Nephron (organoid): ENCODE data around the gene OBSL1.

Experiments used
- H3K27ac Mint-ChIP-seq, 3 experiments: 2 replicates each; pipeline ENCODE4 v1.8.0; 2020; ENCODE audit warnings: mixed read lengths in 3 of 3, mild to moderate bottlenecking in 2 of 3, moderate library complexity in 1 of 3
- H3K27me3 Mint-ChIP-seq: 2 replicates; pipeline ENCODE4 v1.8.0; 2021; ENCODE audit warnings: low read depth, mild to moderate bottlenecking, moderate library complexity, mixed read lengths
- H3K36me3 Mint-ChIP-seq: 2 replicates; pipeline ENCODE4 v1.8.0; 2020; ENCODE audit warnings: low read depth, mixed read lengths
- H3K4me1 Mint-ChIP-seq: 2 replicates; pipeline ENCODE4 v1.8.0; 2020; ENCODE audit warnings: mixed read lengths
- H3K4me3 Mint-ChIP-seq, 3 experiments: 2 replicates each; pipeline ENCODE4 v1.8.0; 2020; ENCODE audit warnings: mild to moderate bottlenecking in 3 of 3, mixed read lengths in 3 of 3, moderate library complexity in 2 of 3
- H3K9me3 Mint-ChIP-seq: 2 replicates; pipeline ENCODE4 v1.8.0; 2020; ENCODE audit warnings: mixed read lengths
- CTCF ChIP-seq, 3 experiments: fragments of 200-600 bp; sonication (generic); IDR thresholded peaks; one replicate each; pipeline ENCODE4 v1.5.0; 2021; ENCODE audit warnings: antibody characterized with exemption in 3 of 3; ENCODE audit not compliant: unreplicated experiment in 3 of 3

The OBSL1 gene

GRCh38 chr2:219548990-219549389 lies 22.3 kb downstream of the OBSL1 start:
- peaks cover 26% of the 10 kb centered on the region for H3K4me1 Mint-ChIP-seq
- peaks cover 11% of the 10 kb centered on the region for H3K36me3 Mint-ChIP-seq
- H3K4me3 Mint-ChIP-seq: peak overlapping the region in 2 of 3 experiments; percentile 3 to 40
- H3K27me3 Mint-ChIP-seq: peaks cover 28% of the 10 kb centered on the region
- H3K9me3 Mint-ChIP-seq: no peaks in the 10 kb centered on the region
- H3K27ac Mint-ChIP-seq: no peak overlapping the region
- no peak for TF ChIP-seq CTCF (IDR thresholded peaks at IDR 0.05; ENCODE audit: unreplicated experiment in 3 of 3)

- Mint-ChIP-seq H3K27me3 (peaks cover 21% of the 10 kb centered on the region), H3K9me3 (no peaks in the 10 kb centered on the region), H3K4me1 (peaks cover 30% of the 10 kb centered on the region), H3K36me3 (peaks cover 10% of the 10 kb centered on the region), H3K4me3 (no peak overlapping the region), H3K27ac (no peak overlapping the region)
- TF ChIP-seq CTCF (IDR thresholded peaks at IDR 0.05; ENCODE audit: unreplicated experiment in 3 of 3): no peak
Observed at GRCh38 chr2:219547621-219548020, 23.7 kb downstream of the OBSL1 start.

GRCh38 chr2:219545943-219546352 lies 25.4 kb downstream of the OBSL1 start:
- peak overlapping the region in 1 of 3 experiments; percentile 1 for H3K27ac Mint-ChIP-seq
- no peak for TF ChIP-seq CTCF (IDR thresholded peaks at IDR 0.05; ENCODE audit: unreplicated experiment in 3 of 3)
- H3K4me3 Mint-ChIP-seq: peak overlapping the region; percentile 43 to 66 (median 63)
- peaks cover 37% of the 10 kb centered on the region for H3K4me1 Mint-ChIP-seq
- no peaks in the 10 kb centered on the region for H3K9me3 Mint-ChIP-seq
- H3K36me3 Mint-ChIP-seq: peaks cover 15% of the 10 kb centered on the region
- H3K27me3 Mint-ChIP-seq: peaks cover 18% of the 10 kb centered on the region

- Mint-ChIP-seq H3K4me1 (peaks cover 36% of the 10 kb centered on the region), H3K27ac (no peak overlapping the region), H3K4me3 (peak overlapping the region; percentile 87 to 90 (median 88)), H3K27me3 (peaks cover 16% of the 10 kb centered on the region), H3K9me3 (no peaks in the 10 kb centered on the region), H3K36me3 (peaks cover 18% of the 10 kb centered on the region)
- TF ChIP-seq CTCF (IDR thresholded peaks at IDR 0.05; ENCODE audit: unreplicated experiment in 3 of 3): no peak
Observed at GRCh38 chr2:219545295-219545942, 25.9 kb downstream of the OBSL1 start.

- Mint-ChIP-seq H3K27ac (peak overlapping the region in 2 of 3 experiments; percentile 28 to 77), H3K36me3 (peaks cover 18% of the 10 kb centered on the region), H3K4me1 (peaks cover 36% of the 10 kb centered on the region), H3K27me3 (peaks cover 16% of the 10 kb centered on the region), H3K4me3 (peak overlapping the region; percentile 87 to 90 (median 88)), H3K9me3 (no peaks in the 10 kb centered on the region)
- no peak for TF ChIP-seq CTCF (IDR thresholded peaks at IDR 0.05; ENCODE audit: unreplicated experiment in 3 of 3)
Observed at GRCh38 chr2:219544567-219544966, 26.8 kb downstream of the OBSL1 start.
